GM12878 (cell line): ENCODE data around the gene CLDN14. TPM values are rescaled to one million over a fixed set of nuclear protein-coding genes. Genes with fewer than 3 reads are reported as not detected.
"Not testable (repeated sequence)": the region's sequence is repeated elsewhere in the genome, so short reads cannot be mapped to it uniquely, and the experiment has no call there.

Source experiments
- ATAC-seq: fragments of 200-7000 bp; cut with Tn5 transposase; 3 replicates; pipeline ENCODE4 v1.9.1; 2020; ENCODE audit warnings: mild to moderate bottlenecking, moderate library complexity
- BruUV-seq: library from RNA; stranded (reverse); fragments of 400-500 nt; replicated peaks from 2 replicates; lab custom pipeline; 2021; lab: Mats Ljungman, UMichigan
- CTCF ChIA-PET: fragments of 300-600 bp; sonication (Branson Sonifier 250); formaldehyde crosslinking; extraction: SDS; loops from one replicate; lab custom pipeline; 2021; ENCODE audit warnings: inconsistent platforms; lab: Yijun Ruan, JAX
- POLR2A ChIA-PET: fragments of 350-600 bp; formaldehyde crosslinking; extraction: SDS; loops from one replicate; lab custom pipeline; 2021; ENCODE audit warnings: inconsistent platforms; lab: Charles Lee
- RAD21 ChIA-PET: fragments of 300-600 bp; sonication (Branson Sonifier 250); formaldehyde crosslinking; loops from one replicate; lab custom pipeline; 2023; ENCODE audit warnings: antibody characterized with exemption; ENCODE audit not compliant: unreplicated experiment; lab: Charles Lee
- SMC1A ChIA-PET: fragments of 300-600 bp; sonication (Branson Sonifier 250); formaldehyde crosslinking; loops from one replicate; lab custom pipeline; 2023; ENCODE audit not compliant: unreplicated experiment, uncharacterized antibody; lab: Charles Lee
- DNase-seq: peaks from one replicate; pipeline ENCODE4 v3.0.0-alpha.2; 2011; ENCODE audit warnings: low read depth, low spot score
- FAIRE-seq: peaks from 3 replicates; lab custom pipeline; 2011; peaks lifted over from hg19 to GRCh38; lab: Jason Lieb, UNC
- H2AFZ ChIP-seq: 2 replicates; pipeline ENCODE4 v1.6.0; 2011; ENCODE audit warnings: low read depth, low read length, control low read depth; ENCODE audit not compliant: control insufficient read depth
- H3K27ac ChIP-seq: 2 replicates; pipeline ENCODE4 v1.5.1; 2011; ENCODE audit warnings: control low read depth; ENCODE audit not compliant: control insufficient read depth, insufficient read depth
- H3K27me3 ChIP-seq, 2 experiments: replicated peaks in 1 of 2; 2 replicates each; pipeline versions ENCODE4 v1.6.0 to v1.6.1; 2011; ENCODE audit warnings: low read length in 1 of 2; ENCODE audit not compliant: control insufficient read depth in 2 of 2, insufficient read depth in 2 of 2
- H3K36me3 ChIP-seq, 2 experiments: 2 replicates each; pipeline ENCODE4 v1.5.1; 2011; ENCODE audit warnings: low read length in 1 of 2; ENCODE audit not compliant: control insufficient read depth in 2 of 2, insufficient read depth in 2 of 2
- H3K4me1 ChIP-seq: 2 replicates; pipeline ENCODE4 v1.6.1; 2011; ENCODE audit warnings: mild to moderate bottlenecking, low read length, moderate library complexity, mixed read lengths; ENCODE audit not compliant: control insufficient read depth, insufficient read depth
- H3K4me2 ChIP-seq: 2 replicates; pipeline ENCODE4 v1.6.0; 2011; ENCODE audit warnings: control low read depth; ENCODE audit not compliant: control insufficient read depth, insufficient read depth
- H3K4me3 ChIP-seq: fragments of 200-600 bp; sonication (generic); 2 replicates; pipeline ENCODE4 v1.5.1; 2016
- H3K79me2 ChIP-seq: 2 replicates; pipeline ENCODE4 v1.6.0; 2011; ENCODE audit warnings: low read length; ENCODE audit not compliant: control insufficient read depth, insufficient read depth
- H3K9ac ChIP-seq: 2 replicates; pipeline ENCODE4 v1.8.0; 2011; ENCODE audit warnings: low read length, control low read depth, mixed read lengths; ENCODE audit not compliant: control insufficient read depth, insufficient read depth
- H3K9me3 ChIP-seq: replicated peaks from 3 replicates; pipeline ENCODE4 v1.5.1; 2011; ENCODE audit warnings: mild to moderate bottlenecking, low read length; ENCODE audit not compliant: control insufficient read depth, insufficient read depth
- H4K20me1 ChIP-seq: 2 replicates; pipeline ENCODE4 v1.6.0; 2011; ENCODE audit not compliant: control insufficient read depth, insufficient read depth
- BMI1 ChIP-seq: fragments of 450-650 bp; IDR thresholded peaks from 2 replicates; pipeline ENCODE4 v1.6.1; 2016; ENCODE audit warnings: mild to moderate bottlenecking, moderate library complexity, borderline replicate concordance
- BRCA1 ChIP-seq: IDR thresholded peaks from 2 replicates; pipeline ENCODE4 v1.6.1; 2011; ENCODE audit warnings: low read depth, low read length, improper control_type of control experiment
- EGR1 ChIP-seq, 2 experiments: IDR thresholded peaks; 1 replicate in 1 of 2; 2 replicates in 1 of 2; pipeline ENCODE4 v1.6.1; 2011 to 2012; ENCODE audit warnings: low read depth in 2 of 2, low read length in 2 of 2, borderline replicate concordance in 1 of 2, mild to moderate bottlenecking in 1 of 2, moderate library complexity in 1 of 2
- FOXM1 ChIP-seq: IDR thresholded peaks from 2 replicates; pipeline ENCODE4 v1.6.1; 2012; ENCODE audit warnings: low read depth, mild to moderate bottlenecking, inconsistent platforms, low read length, moderate library complexity
- NFXL1 ChIP-seq: fragments of 450-650 bp; IDR thresholded peaks from 2 replicates; pipeline ENCODE4 v1.6.1; 2017; ENCODE audit warnings: antibody characterized with exemption, mild to moderate bottlenecking, borderline replicate concordance
- POLR2A ChIP-seq: IDR thresholded peaks from 2 replicates; pipeline ENCODE4 v1.6.1; 2011; ENCODE audit warnings: low read depth, mild to moderate bottlenecking, low read length
- RCOR1 ChIP-seq: conservative IDR thresholded peaks from 2 replicates; pipeline ENCODE4 v1.6.1; 2012; ENCODE audit warnings: low read depth, low read length, improper control_type of control experiment
- SMC3 ChIP-seq: IDR thresholded peaks from 2 replicates; pipeline ENCODE4 v1.6.1; 2011; ENCODE audit warnings: low read length, improper control_type of control experiment, borderline replicate concordance
- STAT3 ChIP-seq: IDR thresholded peaks from 2 replicates; pipeline ENCODE4 v1.6.1; 2011; ENCODE audit warnings: low read depth, low read length, improper control_type of control experiment
- TAF1 ChIP-seq: IDR thresholded peaks from 2 replicates; pipeline ENCODE4 v1.6.1; 2011; ENCODE audit warnings: mild to moderate bottlenecking, low read depth, low read length, borderline replicate concordance
- TCF3 ChIP-seq: IDR thresholded peaks from 2 replicates; pipeline ENCODE4 v1.6.1; 2012; ENCODE audit warnings: low read depth, mild to moderate bottlenecking, low read length, borderline replicate concordance; ENCODE audit not compliant: insufficient read depth
- YBX1 ChIP-seq: fragments of 450-650 bp; IDR thresholded peaks from 2 replicates; pipeline ENCODE4 v1.6.1; 2016; ENCODE audit warnings: antibody characterized with exemption
- ZZZ3 ChIP-seq: IDR thresholded peaks from 2 replicates; pipeline ENCODE4 v1.6.1; 2011; ENCODE audit warnings: low read depth; ENCODE audit not compliant: control insufficient read depth, insufficient read length
- WGBS: methylation state at CpG from one replicate; pipeline ENCODE4 v1.1.6; 2016; ENCODE audit warnings: low lambda C conversion rate; ENCODE audit not compliant: insufficient replicate concordance, insufficient coverage; ENCODE audit errors: missing lambda C conversion rate; 5-methylcytosine and 5-hydroxymethylcytosine counted together
- in situ Hi-C: fragments of 300-500 bp; cut with MboI; formaldehyde crosslinking; loops from 9 replicates; pipeline ENCODE4 v1.14.3; 2018; ENCODE audit warnings: mixed read lengths
- intact Hi-C: fragments of 100-400 bp; cut with micrococcal nuclease; formaldehyde crosslinking; loops from one replicate; pipeline ENCODE4 v1.14.2; 2022; ENCODE audit not compliant: unreplicated experiment
- polyA plus RNA-seq, 11 experiments: library from polyadenylated mRNA; depleted of rRNA in 4 of 11; unstranded in 6 of 11; stranded (reverse) in 5 of 11; fragments of >200 nt; fragmentation: Nextera tagmentation in 4 of 11; fragmentation: Illumina TruSeq in 1 of 11; extraction: Ambion mirVana in 4 of 11; extraction: Trizol in 1 of 11; gene quantifications; 1 replicate in 1 of 11; 2 replicates in 10 of 11; pipeline versions ENCODE4 v1.2.1 to v1.2.3, GENCODE V29; 2011 to 2016; ENCODE audit warnings: inconsistent platforms in 2 of 11, missing spikeins in 2 of 11, low read depth in 1 of 11
- total RNA-seq, 4 experiments: library from RNA; depleted of rRNA in 3 of 4; stranded (reverse); fragments of >200 nt in 3 of 4; fragmentation: Illumina TruSeq in 1 of 4; extraction: Trizol in 1 of 4; gene quantifications; 2 replicates each; pipeline versions ENCODE4 v1.2.1 to v1.2.3, GENCODE V29; 2013 to 2021
- TF ChIP-seq, protein P1 (sequence below): IDR thresholded peaks from 2 replicates; pipeline ENCODE4 v1.6.1; 2012; ENCODE audit warnings: low read length, inconsistent platforms
- TF ChIP-seq, protein P2 (sequence below): IDR thresholded peaks from 2 replicates; pipeline ENCODE4 v1.6.1; 2012; ENCODE audit warnings: low read depth, low read length, improper control_type of control experiment

CLDN14 gene
- total and polyA plus RNA-seq, 10 of the 15 experiments (the other 5 are each of a cell fraction or from before 2014, with no cell fraction given) = 0.90 to 19.4 (median 6.6) TPM

DNA sequence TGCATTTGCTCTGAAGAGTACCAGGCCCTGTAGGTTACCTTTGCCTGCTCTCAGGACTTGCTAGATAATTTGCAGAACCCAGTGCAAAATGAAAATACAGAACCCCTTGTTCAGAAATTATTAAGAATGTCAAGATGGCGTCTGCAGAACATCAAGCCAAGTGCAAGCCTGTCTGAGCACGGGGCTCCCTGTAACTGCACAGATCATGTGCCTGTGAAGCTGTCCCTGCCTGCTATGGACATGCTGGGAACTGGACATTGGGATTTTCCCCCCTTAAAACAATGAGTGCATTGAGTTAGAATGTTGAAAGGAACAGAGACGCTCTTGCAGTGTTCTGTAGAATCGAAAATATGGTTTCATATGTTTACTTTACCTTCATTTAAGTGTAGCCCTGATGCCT is 2.9 kb downstream of the CLDN14 start (continued):
- no peak for TF ChIP-seq ZZZ3
- TF ChIP-seq STAT3 = no peak
- no peak for TF ChIP-seq FOXM1
- no peak for TF ChIP-seq BMI1
- TF ChIP-seq, all 136 proteins: peak for 0

DNA sequence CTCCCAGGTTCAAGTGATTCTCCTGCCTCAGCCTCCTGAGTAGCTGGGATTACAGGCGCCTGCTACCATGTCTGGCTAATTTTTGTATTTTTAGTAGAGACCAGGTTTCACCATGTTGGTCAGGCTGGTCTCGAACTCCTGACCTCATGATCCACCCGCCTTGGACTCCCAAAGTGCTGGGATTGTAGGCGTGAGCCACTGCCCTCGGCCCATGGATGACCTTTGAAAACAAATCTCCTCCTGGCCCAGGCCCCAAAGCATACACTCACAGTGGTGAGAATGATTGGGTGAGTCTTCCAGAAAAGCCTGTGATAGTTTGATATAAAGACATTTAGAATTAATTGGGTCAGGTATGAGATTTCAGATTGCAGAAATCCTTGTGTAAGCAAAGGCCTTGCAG is 3.4 kb downstream of the CLDN14 start:
- POLR2A ChIA-PET = interaction anchor here (0.7 kb wide), 1 partner anchor 15 kb away, joined by 3 read pairs; no protein-coding TSS in a partner anchor
- intact Hi-C loops = not testable (repeated sequence)

DNA sequence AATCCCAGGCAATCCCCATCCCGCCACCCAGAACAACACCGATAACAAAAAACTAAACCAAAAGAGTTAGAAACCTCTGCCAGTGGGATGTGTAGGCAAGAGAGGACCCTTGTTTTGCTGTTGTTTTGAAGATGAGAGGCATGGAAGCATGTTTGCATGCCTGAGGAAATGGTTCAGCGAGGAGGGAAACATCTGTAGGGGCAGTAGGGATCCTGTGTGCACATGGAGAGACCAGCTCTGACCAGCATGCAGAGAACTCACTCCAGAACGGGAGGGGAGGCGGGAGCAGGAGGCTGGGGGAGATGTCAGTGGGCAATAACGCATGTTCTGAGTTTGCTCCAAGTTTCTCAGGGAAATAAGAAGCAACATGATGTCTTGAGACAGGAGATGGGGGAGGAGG is 5.3 kb downstream of the CLDN14 start:
- Histone ChIP-seq H3K4me3 (no peak overlapping the region), H3K27ac (no peak overlapping the region), H3K4me1 (peaks cover 14% of the 10 kb centered on the region), H3K27me3 (no peaks in the 10 kb centered on the region), H3K9me3 (no peaks in the 10 kb centered on the region; the same call in 2 of the 3 replicates), H3K9ac (no peak overlapping the region), H3K79me2 (no peaks in the 10 kb centered on the region), H3K4me2 (no peak overlapping the region), H2AFZ (no peak overlapping the region), H4K20me1 (no peaks in the 10 kb centered on the region), H3K36me3 (no peaks in the 10 kb centered on the region)
- intact Hi-C loops = loop anchor here (5.0 kb wide), 1 partner anchor 52 kb away; no protein-coding TSS in a partner anchor
- TF ChIP-seq TAF1 (no peak), RCOR1 (no peak), SMC3 (no peak), NFXL1 (no peak), YBX1 (no peak), POLR2A (no peak), EGR1 (IDR thresholded peaks at IDR 0.05; ENCODE audit: borderline replicate concordance in 1 of 2, low read depth in 2 of 2, low read length in 2 of 2) (no peak), BRCA1 (no peak), TCF3 (no peak)
- TF ChIP-seq, protein P1, sequence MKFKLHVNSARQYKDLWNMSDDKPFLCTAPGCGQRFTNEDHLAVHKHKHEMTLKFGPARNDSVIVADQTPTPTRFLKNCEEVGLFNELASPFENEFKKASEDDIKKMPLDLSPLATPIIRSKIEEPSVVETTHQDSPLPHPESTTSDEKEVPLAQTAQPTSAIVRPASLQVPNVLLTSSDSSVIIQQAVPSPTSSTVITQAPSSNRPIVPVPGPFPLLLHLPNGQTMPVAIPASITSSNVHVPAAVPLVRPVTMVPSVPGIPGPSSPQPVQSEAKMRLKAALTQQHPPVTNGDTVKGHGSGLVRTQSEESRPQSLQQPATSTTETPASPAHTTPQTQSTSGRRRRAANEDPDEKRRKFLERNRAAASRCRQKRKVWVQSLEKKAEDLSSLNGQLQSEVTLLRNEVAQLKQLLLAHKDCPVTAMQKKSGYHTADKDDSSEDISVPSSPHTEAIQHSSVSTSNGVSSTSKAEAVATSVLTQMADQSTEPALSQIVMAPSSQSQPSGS = no peak
- TF ChIP-seq, protein P2, sequence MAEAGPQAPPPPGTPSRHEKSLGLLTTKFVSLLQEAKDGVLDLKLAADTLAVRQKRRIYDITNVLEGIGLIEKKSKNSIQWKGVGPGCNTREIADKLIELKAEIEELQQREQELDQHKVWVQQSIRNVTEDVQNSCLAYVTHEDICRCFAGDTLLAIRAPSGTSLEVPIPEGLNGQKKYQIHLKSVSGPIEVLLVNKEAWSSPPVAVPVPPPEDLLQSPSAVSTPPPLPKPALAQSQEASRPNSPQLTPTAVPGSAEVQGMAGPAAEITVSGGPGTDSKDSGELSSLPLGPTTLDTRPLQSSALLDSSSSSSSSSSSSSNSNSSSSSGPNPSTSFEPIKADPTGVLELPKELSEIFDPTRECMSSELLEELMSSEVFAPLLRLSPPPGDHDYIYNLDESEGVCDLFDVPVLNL = no peak
- DNase-seq (no peak), ATAC-seq (no peak), FAIRE-seq (no peak)
- CTCF ChIA-PET = no interaction called here
- WGBS = 62% methylated on average over 5 of the region's 6 CpGs
- no TSS peak for BruUV-seq
- SMC1A ChIA-PET = no interaction called here
- POLR2A ChIA-PET = no interaction called here
- RAD21 ChIA-PET = no interaction called here
- in situ Hi-C loops = no loop called here

More for the DNA sequence above, 3.4 kb downstream of the CLDN14 start:
- CTCF ChIA-PET, FAIRE-seq, H3K4me3 ChIP-seq, DNase-seq, ATAC-seq, BruUV-seq, in situ Hi-C loops, SMC1A ChIA-PET, H3K4me2 ChIP-seq, H3K9ac ChIP-seq, H2AFZ ChIP-seq, H3K9me3 ChIP-seq, H3K27ac ChIP-seq, H4K20me1 ChIP-seq, H3K27me3 ChIP-seq, H3K79me2 ChIP-seq, H3K36me3 ChIP-seq: not testable (repeated sequence)
- peaks cover 10% of the 10 kb centered on the region for H3K4me1 ChIP-seq
- WGBS = 81% methylated on average over 5 of the region's 5 CpGs
- RAD21 ChIA-PET = interaction anchor here (1.7 kb wide), 1 partner anchor 28 kb away, joined by 6 read pairs; no protein-coding TSS in a partner anchor
